GM18505 (cell line): ENCODE data around the gene SRGAP2C.
"Not testable (repeated sequence)": the region's sequence is repeated elsewhere in the genome, so short reads cannot be mapped to it uniquely, and the experiment has no call there.

Source experiments
- ATAC-seq: cut with Tn5 transposase; IDR thresholded peaks from one replicate; pipeline ENCODE4 v1.9.1; 2021; ENCODE audit not compliant: unreplicated experiment

Gene SRGAP2C

DNA sequence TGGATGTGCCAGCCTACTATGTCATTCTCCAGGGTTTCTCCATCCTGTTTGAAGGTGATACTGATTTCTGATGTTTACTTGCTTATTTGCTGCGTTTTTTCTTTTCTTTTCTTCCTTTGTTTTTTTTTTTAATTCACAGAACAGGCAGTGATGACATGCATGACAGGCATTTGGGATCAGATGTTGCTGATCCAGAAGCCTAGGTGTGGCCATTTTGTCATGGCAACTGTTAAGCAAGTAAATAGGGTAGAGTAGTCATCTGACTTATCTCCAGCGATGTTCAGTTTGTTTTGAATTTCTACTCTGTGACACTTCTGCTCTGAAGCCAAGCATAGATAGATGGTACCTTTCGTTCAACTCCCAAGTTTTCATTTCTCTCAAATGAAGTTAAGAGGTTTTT lies 181.4 kb downstream of the SRGAP2C start:
- ATAC-seq: not testable (repeated sequence)

DNA sequence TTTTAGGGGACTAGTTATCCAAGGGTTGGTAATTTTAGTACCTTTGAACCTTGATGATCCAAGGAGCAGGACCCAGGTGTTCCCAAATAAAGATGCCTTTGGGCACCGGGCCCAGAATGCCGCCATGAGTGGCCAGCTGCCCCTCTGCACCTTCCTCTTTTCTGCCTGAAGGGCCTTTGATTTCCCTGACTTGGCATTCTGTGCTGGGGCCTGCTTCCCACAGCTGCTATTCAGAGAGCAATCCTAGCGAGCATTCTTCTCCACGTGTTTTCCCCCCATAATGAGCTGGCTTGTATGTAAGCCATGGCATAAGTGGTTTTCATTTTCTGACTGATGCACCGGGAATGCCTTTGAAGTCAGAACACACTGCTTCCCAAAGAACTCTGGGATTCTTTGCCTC lies 184.1 kb downstream of the SRGAP2C start:
- ATAC-seq: not testable (repeated sequence)

DNA sequence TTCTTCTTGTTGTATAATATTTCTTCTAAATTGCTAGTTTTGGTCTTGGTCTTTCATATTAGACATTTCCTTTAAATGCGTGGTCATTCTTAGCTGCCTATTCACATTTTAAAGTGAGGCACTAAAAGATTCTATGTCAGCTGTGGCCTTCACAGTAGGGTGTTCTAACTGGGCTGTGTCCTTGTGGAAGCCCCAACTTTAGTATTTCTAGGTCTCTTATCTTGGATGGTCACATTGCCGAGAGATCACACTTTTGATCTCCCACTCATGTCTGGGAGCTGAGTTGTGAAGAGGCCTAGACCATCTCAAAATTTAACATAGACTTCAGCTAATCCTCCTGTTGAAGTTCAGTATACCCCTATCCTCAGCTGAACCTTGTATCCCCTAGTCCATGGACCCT lies 185.2 kb downstream of the SRGAP2C start:
- not testable (repeated sequence) for ATAC-seq

DNA sequence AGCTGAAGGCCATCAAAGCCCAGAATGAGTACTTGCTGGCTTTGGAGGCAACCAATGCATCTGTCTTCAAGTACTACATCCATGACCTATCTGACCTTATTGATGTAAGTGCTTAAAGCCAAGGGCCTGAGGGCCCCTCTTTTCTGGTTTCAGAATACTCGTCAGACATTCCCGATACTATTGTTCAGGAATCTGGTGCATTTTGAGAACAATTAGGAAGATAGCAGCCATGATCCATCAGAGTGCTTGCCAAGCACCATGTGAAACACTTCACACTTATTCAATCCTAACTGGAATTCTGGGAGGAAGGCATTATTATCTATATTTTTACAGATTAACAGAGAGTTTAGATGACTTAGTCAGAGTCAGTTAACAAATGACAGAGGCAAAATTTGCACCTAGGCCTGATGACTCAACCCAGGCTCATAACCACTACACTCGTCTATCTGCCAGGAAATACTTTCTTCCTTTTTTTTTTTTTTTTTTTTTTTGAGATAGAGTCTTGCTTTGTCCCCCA lies 190.1 kb downstream of the SRGAP2C start:
- not testable (repeated sequence) for ATAC-seq

DNA sequence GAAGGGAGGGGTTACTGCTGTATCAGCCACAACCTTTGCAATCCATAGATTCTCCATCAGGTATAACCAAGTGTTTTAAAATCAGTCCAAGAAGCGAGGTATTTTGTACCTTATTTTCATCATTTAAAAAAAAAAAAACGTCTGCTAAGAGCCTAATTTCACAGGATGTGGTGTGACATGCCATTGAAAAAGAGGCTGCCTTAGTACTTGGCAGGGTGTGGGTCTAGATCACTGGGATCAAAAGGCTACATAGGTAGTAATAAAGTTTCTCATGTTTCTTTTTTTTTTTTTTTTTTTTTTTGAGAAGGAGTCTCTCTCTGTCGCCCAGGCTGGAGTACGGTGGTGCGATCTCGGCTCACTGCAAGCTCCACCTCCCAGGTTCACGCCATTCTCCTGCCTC lies 192.2 kb downstream of the SRGAP2C start:
- not testable (repeated sequence) for ATAC-seq

DNA sequence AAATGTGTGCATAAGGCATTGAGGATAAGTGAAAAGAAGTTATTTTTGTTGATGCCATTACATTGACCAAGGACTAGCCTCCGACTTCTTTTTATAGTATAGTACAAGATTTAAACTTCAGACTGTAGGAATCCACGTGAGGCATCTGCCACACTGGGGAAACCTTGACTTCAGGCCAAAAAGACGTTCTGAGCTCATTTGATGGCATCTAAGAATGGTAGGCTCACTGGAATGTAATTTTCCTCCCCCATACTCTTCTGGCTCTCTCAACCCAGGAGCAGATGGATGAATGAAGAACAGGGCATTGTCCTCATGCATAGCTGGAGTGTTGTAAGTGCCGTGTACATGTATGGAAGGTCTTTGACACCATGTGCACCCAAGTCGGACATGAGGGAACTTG lies 194.0 kb downstream of the SRGAP2C start:
- not testable (repeated sequence) for ATAC-seq

DNA sequence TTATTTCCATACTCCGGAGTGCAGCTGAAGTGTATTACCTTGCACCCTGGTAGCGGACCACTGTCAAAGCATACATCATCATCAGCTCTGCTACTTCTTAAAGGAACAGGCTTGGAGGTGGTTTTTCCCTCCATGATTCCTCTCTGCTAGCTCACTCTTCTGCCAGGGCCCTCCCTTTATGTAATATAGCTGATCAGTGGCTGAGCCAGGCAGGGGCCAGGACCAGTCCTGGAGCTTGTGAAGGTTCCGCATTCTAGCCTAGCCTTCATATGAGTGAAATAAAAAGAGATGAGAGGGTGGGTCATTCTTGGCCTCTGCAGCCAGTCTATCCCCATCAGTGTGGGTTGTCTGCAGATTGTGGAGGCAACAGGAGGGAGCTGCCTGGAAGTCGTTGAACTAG lies 200.0 kb downstream of the SRGAP2C start:
- ATAC-seq: not testable (repeated sequence)

DNA sequence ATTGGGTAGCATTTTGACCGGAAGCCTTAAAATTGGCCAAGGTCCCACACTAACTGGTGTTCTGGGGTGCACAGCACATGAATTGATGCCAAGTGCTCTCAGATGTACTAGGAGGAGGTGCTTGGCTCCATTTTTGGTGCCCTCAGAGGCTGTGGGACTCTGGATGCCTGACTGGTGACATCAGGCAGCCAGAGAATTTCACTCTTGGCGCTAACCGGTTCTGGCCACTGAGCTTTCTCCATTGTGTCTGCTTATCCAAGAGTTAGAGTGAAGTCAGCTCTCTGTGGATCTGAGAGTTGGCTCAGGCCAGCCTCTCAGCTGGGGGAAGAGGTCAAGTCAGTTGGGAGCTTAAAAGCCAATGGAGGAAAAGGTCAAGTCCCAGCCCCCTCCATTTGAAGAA lies 200.4 kb downstream of the SRGAP2C start:
- not testable (repeated sequence) for ATAC-seq

DNA sequence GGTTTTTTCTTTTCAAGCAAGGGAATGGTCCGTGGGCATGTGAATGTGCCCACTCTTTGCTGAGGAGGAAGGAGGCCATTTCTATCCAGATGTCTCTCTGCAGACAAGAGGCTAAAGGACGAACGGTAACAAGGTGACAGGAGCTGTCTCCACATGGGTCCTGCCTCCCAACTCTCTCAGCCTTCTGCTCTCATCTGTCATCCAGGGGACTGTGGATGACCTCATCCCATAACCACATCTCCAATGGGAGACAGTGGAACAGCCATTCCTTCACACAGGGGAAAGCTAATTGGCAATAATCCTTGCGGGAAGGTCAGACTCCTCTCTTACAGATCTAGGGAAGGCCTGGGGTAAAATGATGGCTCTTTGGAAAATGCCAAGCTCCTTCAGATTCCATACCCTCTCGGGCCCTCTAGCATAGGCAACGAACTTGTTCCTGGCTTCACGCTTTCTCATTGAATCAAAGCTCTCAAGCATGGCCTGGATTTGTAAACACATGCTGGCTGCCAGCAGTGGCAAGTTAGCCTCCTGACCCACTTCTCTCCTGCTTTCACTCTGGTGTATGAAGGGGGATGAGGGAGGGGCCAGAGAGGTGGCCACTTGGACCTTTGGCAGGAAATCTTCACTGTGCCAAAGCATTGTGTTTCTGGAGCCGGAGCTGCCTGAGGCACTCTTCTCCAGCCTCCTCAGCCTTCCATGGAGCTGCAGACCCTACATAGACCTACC lies 201.0 kb downstream of the SRGAP2C start:
- not testable (repeated sequence) for ATAC-seq

DNA sequence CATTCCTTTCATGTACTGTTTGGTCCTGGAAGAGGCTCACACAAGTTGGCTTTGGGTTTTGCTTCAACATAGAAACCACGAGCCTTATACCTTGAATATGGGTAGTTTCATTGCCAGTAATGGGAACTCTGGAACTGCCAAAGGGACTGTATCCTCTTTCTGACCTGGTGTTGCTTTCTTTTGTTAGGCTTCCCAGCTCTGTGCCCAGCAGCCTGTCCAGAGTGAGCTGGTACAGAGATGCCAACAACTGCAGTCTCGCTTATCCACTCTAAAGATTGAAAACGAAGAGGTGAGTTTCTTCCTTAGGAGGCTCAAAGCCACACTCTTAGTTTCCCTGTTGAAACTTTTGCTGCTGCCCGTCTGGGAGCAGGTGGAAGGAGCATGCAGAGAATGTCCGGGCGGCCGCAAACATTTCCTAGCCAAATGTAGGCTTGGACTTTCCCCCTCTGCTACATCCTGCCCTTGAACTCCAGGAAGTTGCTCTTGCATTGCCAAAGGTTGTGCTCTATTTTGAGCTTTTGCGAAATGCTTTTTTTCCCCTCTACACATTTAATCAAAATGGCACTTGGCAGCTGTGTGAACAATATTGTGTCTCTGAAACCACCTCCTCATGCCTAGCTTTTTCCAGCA lies 201.7 kb downstream of the SRGAP2C start:
- not testable (repeated sequence) for ATAC-seq

DNA sequence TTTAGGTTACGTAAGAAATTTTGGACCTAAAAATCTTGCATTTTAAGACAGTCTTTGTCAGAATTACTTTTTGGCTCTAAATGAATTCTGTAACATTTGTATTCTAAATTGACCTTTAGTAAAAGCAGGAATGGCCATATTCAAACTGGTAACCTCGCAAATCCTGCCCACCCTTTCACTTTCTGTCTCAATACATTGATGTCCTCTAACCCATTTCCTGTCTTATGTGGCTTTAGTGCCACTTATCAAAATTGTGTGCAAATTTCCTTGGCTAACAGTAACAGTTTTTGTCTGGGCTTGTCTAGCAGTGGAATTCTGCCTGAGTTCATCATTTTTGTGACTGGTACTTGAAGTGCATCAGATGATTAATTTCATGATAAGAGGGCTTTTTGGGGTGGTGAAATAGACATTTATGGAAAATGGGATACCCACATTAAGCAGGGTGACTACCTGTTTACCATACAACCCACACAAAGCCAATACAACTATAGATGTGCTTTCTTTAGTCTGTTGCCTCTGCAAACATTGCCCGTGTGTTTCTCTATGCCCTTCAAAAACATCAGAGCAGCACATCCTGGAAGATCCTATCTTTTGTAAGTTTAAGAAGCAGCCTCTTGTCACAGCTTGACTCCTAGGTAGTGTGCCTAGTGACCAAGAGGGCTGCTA lies 205.3 kb downstream of the SRGAP2C start:
- ATAC-seq: not testable (repeated sequence)

DNA sequence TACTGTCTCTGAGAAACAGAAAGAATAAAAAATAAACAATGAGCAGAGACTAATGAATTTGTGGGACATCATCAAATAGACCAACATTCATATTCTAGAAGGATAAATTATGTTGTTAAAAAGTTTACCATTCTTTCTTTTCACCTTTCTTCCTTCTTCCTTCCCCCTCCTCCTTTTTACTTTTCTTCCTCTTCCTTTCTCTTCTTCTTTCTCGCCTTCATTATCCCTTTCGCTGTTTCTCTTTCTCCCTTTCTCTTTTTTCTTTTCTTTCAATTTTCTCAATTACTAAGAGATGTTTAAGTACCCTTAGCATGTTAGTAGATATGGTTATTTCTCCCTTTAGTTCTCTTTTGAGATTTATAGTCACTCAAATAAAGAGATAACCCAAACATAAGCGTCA lies 207.4 kb downstream of the SRGAP2C start:
- ATAC-seq: not testable (repeated sequence)

DNA sequence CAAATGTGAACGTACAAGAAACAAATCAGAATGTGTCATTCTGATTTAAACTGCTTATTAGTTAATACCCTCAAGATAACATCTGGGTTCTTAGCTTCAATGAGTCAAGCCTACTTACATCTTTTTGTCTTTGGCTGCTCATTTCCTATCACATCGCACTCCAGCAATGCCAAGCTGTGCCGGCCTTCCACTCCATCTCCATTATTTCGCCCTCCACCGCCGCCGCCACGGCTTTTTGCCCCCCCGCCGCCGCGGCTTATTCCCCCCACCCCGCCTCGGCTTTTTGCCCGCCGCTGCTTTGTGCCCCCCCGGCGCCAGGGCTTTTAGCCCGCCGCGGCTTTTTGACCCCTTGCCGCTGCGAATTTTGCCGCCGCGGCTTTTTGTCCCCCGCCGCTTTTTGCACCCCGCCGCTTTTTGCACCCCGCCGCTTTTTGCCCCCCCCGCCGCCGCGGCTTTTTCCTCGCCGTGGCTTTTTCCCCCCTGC lies 211.0 kb downstream of the SRGAP2C start:
- not testable (repeated sequence) for ATAC-seq

DNA sequence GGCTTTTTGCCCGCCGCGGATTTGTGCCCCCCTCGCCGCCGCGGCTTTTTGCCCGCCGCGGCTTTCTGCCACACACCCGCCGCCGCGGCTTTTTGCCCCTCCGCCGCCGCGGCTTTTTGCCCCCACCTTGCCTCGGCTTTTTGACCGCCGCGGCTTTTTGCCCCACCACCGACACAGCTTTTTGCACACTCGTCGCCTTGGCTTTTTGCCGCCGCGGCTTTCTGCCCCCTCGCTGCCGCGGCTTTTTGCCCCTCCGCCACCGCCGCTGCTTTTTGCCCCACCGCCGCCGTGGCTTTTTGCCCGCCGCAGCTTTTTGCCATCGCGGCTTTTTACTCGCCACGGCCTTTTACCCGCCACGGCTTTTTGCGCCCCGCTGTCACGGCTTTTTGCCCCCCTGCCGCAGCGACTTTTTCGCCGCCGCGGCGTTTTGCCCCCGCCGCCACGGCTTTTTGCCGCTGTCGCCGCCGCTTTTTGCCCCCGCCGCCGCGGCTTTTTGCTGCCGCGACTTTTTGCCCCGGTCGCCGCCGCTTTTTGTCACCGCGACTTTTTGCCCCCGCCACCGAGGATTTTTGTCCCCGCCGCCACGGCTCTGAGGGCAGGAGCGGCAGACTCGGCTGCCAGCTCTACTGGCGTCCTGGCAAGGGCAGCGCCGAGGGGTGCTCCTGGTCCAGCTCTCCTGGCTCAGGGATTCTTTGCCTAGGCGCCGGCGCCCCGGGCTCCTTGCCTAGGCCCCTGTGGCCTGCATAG lies 211.7 kb downstream of the SRGAP2C start:
- ATAC-seq: not testable (repeated sequence)

DNA sequence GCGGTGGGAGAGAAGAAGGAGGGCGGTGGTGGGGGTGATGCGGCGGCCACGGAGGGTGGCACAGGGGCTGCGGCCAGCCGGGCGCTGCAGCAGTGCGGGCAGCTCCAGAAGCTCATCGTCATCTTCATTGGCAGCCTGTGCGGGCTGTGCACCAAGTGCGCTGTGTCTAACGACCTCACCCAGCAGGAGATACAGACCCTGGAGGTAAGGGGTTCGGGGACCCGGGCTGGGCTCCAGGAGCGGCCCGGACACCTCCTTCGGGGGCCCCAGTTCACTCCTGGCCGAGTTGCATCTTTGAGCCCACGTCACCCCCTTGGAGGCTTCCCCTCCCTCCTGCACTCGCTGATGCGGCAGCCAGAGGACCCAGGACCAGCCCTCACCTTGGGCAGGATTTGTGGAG lies 212.3 kb downstream of the SRGAP2C start:
- not testable (repeated sequence) for ATAC-seq

DNA sequence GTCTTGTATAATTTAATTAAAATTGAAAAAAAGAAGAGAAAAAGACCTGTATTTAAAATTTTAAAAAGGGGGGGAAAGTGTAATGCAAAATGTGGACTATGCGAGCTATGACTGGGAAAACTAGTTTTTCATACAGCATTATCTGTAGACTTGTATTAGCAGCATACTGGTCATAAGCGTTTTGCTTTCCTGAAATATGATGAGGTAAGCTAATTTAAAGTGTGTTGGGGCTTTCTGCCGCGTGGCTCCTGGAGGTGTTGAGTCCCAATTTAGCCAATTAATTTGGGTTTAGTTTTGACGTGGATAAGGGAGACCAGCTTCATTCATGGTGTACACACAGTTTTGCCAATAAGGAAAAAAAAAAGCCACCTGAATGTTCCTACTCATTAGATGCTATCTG lies 214.4 kb downstream of the SRGAP2C start:
- ATAC-seq: not testable (repeated sequence)

DNA sequence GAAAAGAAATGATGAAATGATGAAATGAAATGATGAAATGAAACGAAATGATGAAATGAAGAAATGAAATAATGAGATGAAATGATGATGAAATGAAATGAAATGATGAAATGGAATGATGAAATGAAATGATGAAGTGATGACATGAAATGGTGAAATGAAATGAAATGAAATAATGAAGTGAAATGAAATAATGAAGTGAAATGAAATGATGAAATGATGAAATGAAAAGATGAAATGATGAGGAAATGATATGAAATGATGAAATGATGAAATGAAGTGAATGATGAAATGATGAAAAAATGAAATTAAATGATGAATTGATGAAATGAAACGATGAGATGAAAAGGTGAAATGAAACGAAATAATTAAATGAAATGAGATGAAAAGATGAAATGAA lies 215.3 kb downstream of the SRGAP2C start:
- not testable (repeated sequence) for ATAC-seq

DNA sequence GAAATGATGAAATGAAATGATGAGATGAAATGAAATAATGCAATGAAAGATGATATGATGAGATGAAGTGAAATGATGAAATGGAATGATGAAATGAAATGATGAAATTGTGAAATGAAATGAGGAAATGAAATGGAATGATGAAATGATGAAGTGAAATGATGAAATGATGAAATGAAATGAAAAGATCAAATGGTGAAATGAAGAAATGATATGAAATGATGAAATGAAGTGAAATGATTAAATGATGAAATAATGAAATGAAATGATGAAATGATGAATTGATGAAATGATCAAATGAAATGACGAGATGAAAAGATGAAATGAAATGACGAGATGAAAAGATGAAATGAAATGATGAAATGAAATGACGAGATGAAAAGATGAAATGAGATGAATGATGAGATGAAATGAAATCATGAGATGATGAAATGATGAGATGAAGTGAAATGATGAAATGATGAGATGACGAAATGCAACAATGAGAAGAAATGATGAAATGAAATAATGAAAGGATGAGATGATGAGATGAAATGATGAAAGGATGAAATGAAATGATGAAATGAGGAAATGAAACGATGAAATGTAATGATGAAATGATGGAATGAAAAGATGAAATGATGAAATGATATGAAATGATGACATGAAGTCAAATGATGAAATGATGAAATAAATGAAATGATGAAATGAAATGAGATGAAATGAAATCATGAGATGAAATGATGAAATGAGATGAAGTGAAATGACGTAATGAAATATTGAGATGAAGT lies 216.0 kb downstream of the SRGAP2C start:
- not testable (repeated sequence) for ATAC-seq

DNA sequence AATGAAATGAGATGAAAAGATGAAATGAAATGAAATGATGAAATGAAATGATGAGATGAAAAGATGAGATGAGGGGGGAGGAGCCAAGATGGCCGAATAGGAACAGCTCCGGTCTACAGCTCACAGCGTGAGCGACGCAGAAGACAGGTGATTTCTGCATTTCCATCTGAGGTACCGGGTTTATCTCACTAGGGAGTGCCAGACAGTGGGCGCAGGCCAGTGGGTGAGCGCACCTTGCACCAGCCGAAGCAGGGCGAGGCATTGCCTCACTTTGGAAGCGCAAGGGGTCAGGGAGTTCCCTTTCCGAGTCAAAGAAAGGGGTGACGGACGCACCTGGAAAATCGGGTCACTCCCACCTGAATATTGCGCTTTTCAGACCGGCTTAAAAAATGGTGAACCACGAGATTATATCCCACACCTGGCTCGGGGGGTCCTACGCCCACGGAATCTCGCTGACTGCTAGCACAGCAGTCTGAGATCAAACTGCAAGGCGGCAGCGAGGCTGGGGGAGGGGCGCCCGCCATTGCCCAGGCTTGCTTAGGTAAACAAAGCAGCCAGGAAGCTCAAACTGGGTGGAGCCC lies 216.7 kb downstream of the SRGAP2C start:
- ATAC-seq: not testable (repeated sequence)
